HEK293T (cell line): ENCODE measurements around the gene TBCE.
"Not testable (repeated sequence)": the region's sequence is repeated elsewhere in the genome, so short reads cannot be mapped to it uniquely, and the experiment has no call there.

ENCODE experiments used
- ARNT ChIP-seq: fragments of 450-650 bp; IDR thresholded peaks from 2 replicates; pipeline ENCODE4 v1.6.1; 2017; ENCODE audit warnings: mild to moderate bottlenecking
- BHLHE40 ChIP-seq: fragments of 450-650 bp; IDR thresholded peaks from 2 replicates; pipeline ENCODE4 v1.6.1; 2016; ENCODE audit warnings: mild to moderate bottlenecking, moderate library complexity, borderline replicate concordance
- FOXK2 ChIP-seq: fragments of 450-650 bp; IDR thresholded peaks from 2 replicates; pipeline ENCODE4 v1.6.1; 2016; ENCODE audit warnings: mild to moderate bottlenecking
- HDGF ChIP-seq: fragments of 450-650 bp; IDR thresholded peaks from 2 replicates; pipeline ENCODE4 v1.6.1; 2017; ENCODE audit warnings: antibody characterized with exemption, borderline replicate concordance
- PKNOX1 ChIP-seq: fragments of 450-650 bp; IDR thresholded peaks from 2 replicates; pipeline ENCODE4 v1.6.1; 2016
- SP1 ChIP-seq: fragments of 450-650 bp; IDR thresholded peaks from 2 replicates; pipeline ENCODE4 v1.6.1; 2017
- SUZ12 ChIP-seq: fragments of 450-650 bp; IDR thresholded peaks from 2 replicates; pipeline ENCODE4 v1.6.1; 2016; ENCODE audit warnings: mild to moderate bottlenecking

DNA sequence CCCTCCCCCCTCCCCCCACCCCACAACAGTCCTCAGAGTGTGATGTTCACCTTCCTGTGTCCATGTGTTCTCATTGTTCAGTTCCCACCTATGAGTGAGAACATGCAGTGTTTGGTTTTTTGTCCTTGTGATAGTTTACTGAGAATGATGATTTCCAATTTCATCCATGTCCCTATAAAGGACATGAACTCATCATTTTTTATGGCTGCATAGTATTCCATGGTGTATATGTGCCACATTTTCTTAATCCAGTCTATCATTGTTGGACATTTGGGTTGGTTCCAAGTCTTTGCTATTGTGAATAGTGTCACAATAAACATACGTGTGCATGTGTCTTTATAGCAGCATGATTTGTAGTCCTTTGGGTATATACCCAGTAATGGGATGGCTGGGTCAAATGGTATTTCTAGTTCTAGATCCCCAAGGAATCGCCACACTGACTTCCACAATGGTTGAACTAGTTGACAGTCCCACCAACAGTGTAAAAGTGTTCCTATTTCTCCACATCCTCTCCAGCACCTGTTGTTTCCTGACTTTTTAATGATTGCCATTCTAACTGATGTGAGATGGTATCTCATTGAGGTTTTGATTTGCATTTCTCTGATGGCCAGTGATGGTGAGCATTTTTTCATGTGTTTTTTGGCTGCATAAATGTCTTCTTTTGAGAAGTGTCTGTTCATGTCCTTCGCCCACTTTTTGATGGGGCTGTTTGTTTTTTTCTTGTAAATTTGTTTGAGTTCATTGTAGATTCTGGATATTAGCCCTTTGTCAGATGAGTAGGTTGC, 14.9 kb downstream of the TBCE start:
- not testable (repeated sequence) for TF ChIP-seq SUZ12, ARNT, SP1, FOXK2, HDGF, BHLHE40, PKNOX1
